Adrenal gland (tissue), 19 donors: ENCODE results near the gene NTSR2. TPM values are rescaled to one million over a fixed set of nuclear protein-coding genes. Genes with fewer than 3 reads are reported as not detected.

Experiments used
- DNase-seq, 7 donors: peaks; one replicate each; pipeline ENCODE4 v3.0.0-alpha.2; 2019 to 2020
- H3K27ac ChIP-seq, 5 donors: fragments of 200-600 bp; sonication (generic) in 4 of 5; 1 replicate in 3 of 5; 2 replicates in 2 of 5; pipeline versions ENCODE4 v1.5.1 to v1.8.0; 2016 to 2020; ENCODE audit warnings: mild to moderate bottlenecking in 1 of 5
- H3K27me3 ChIP-seq: fragments of 200-600 bp; 2 replicates; pipeline ENCODE4 v1.8.0; 2021
- H3K36me3 ChIP-seq, 2 donors: fragments of 200-600 bp; replicated peaks in 1 of 2; 1 replicate in 1 of 2; 2 replicates in 1 of 2; pipeline versions ENCODE4 v1.5.1 to v1.8.0; 2018 to 2022
- H3K4me1 ChIP-seq, 2 donors: fragments of 200-600 bp; replicated peaks in 1 of 2; 1 replicate in 1 of 2; 2 replicates in 1 of 2; pipeline versions ENCODE4 v1.5.1 to v1.8.0; 2018 to 2021
- H3K4me3 ChIP-seq, 4 donors: fragments of 200-600 bp; sonication (generic) in 3 of 4; one replicate each; pipeline ENCODE4 v1.5.1; 2016 to 2018
- H3K9me3 ChIP-seq, 3 donors: fragments of 200-600 bp; sonication (generic) in 1 of 3; replicated peaks in 1 of 3; 1 replicate in 2 of 3; 2 replicates in 1 of 3; pipeline versions ENCODE4 v1.5.1 to v1.8.0; 2016 to 2021
- POLR2A ChIP-seq, 2 donors: fragments of 450-650 bp; IDR thresholded peaks; one replicate each; pipeline ENCODE4 v1.6.1; 2017; ENCODE audit warnings: antibody characterized with exemption in 2 of 2, mild to moderate bottlenecking in 2 of 2, moderate library complexity in 1 of 2
- WGBS, 4 donors: extraction: QIAGEN DNeasy Blood & Tissue Kit in 2 of 4; methylation state at CpG; one replicate each; pipeline versions ENCODE4 v1.1.5 to v1.1.7; 2013 to 2017; 5-methylcytosine and 5-hydroxymethylcytosine counted together
- intact Hi-C, 2 donors: fragments of 100-400 bp; cut with DNase I; formaldehyde crosslinking; loops; one replicate each; pipeline versions ENCODE4 v1.14.1 to v1.15.0; 2022 to 2023
- long read RNA-seq, 10 donors: library from polyadenylated mRNA in 3 of 10; unstranded in 2 of 10; stranded (forward) in 1 of 10; transcript quantifications; one replicate each; pipeline ENCODE4 v2.0.0 and lab custom pipeline, GENCODE V29; 2021 to 2026
- polyA plus RNA-seq, 3 donors: library from polyadenylated mRNA; stranded (reverse); fragments of 200-250 nt in 2 of 3; fragments of 350-450 nt in 1 of 3; fragmentation: Illumina TruSeq in 1 of 3; extraction: RNeasy Lipid Tissue Mini Kit (QIAGEN cat#74804) in 1 of 3; gene quantifications; one replicate each; pipeline ENCODE4 v1.2.3, GENCODE V29; 2013 to 2014
- total RNA-seq, 9 donors: library from RNA; depleted of rRNA in 4 of 9; stranded (reverse); fragments of >200 nt in 4 of 9; fragments of 120-200 nt in 1 of 9; fragmentation: NEBNext Ultra II Directional in 1 of 9; extraction: Animal tissue kit (Norgen Biotek cat#: 25700) in 1 of 9; gene quantifications; one replicate each; pipeline versions ENCODE4 v1.1.0 to v1.2.4, GENCODE V29; 2013 to 2023
- TF ChIP-seq, protein P1 (sequence below), 6 experiments: fragments of 450-650 bp in 4 of 6; fragments of 200-600 bp in 2 of 6; sonication (generic) in 1 of 6; IDR thresholded peaks; 1 replicate in 5 of 6; 2 replicates in 1 of 6; pipeline versions ENCODE4 v1.5.1 to v1.8.0; 2016 to 2021; ENCODE audit warnings: antibody characterized with exemption in 6 of 6, mild to moderate bottlenecking in 2 of 6, moderate library complexity in 1 of 6
- donor health status: healthy with polysubstance abuse.
- donor health status: Bipolar disorder and iron deficiency.
- donor health status: DM: yes; HTN: yes; CAD: no.
- donor health status: DM: no; HTN: no; CAD: no.
- donor health status: DM: no; HTN: no; CAD: no.
- donor health status: DM: yes; HTN: yes; CAD: no.

Gene NTSR2, protein sequence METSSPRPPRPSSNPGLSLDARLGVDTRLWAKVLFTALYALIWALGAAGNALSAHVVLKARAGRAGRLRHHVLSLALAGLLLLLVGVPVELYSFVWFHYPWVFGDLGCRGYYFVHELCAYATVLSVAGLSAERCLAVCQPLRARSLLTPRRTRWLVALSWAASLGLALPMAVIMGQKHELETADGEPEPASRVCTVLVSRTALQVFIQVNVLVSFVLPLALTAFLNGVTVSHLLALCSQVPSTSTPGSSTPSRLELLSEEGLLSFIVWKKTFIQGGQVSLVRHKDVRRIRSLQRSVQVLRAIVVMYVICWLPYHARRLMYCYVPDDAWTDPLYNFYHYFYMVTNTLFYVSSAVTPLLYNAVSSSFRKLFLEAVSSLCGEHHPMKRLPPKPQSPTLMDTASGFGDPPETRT
- total RNA-seq (10 to 100 TPM in 1 of 9 donors, 1 to 10 TPM in 4, under 1 TPM in 4; 0.06 to 10.3 (median 1.0) TPM), polyA plus RNA-seq (1 to 10 TPM in 2 of 3 donors, under 1 TPM in 1; 0.16 to 3.0 (median 2.1) TPM)
- long read RNA-seq, donor 1 = 0 reads
- long read RNA-seq, donor 2 = 0 reads
- long read RNA-seq, donor 3 = 0 reads
- long read RNA-seq, donor 4, transcript NTSR2-201 (4 exons, 1,569 nt) = major isoform, 5 of 7 reads
- long read RNA-seq, donor 4, partial matches to known transcripts = 0 of 7 reads
- long read RNA-seq, donor 4, other reads (novel, unspliced or antisense) = 2 of 7 reads
- long read RNA-seq, donor 5, partial matches to known transcripts = 0 of 4 reads
- long read RNA-seq, donor 5, other reads (novel, unspliced or antisense) = 1 of 4 reads
- long read RNA-seq, donor 6 = 0 reads
- long read RNA-seq, donor 7 = 0 reads
- long read RNA-seq, donor 8 = 0 reads
- long read RNA-seq, donor 9 = 0 reads
- long read RNA-seq, donor 10 = 0 reads

DNA sequence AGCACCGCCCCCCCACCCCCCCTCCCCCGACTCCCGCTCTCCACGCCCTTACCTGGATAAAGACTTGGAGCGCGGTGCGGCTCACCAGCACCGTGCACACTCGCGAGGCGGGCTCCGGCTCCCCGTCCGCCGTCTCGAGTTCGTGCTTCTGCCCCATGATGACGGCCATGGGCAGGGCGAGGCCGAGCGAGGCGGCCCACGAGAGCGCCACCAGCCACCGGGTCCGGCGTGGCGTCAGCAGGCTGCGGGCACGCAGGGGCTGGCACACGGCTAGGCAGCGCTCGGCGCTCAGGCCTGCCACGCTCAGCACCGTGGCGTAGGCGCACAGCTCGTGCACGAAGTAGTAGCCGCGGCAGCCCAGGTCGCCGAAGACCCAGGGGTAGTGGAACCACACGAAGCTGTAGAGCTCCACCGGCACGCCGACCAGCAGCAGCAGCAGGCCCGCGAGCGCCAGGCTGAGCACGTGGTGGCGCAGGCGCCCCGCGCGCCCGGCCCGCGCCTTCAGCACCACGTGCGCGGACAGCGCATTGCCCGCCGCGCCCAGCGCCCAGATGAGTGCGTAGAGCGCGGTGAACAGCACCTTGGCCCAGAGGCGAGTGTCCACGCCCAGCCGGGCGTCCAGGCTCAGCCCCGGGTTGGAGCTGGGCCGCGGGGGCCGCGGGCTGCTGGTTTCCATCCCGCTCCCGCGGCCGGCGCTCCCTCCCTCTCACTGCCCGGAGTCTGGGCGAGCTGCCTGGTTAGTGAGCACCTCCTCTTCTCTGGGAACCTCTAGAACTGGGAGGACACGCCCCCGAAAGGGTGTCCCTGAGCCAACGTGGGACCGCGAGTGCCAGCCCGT, at the start of gene NTSR2:
Gene NTSR2 (minus strand): TSS at position 742 of the 838 bp plus-strand sequence. CDS start 66 bp downstream, at position 676.
- Histone ChIP-seq H3K9me3 (no peaks in the 10 kb centered on the region), H3K4me3 (no peak within 1 kb of the TSS), H3K36me3 (no peaks in the 10 kb centered on the region), H3K4me1 (peaks cover 0 to 11% of the 10 kb centered on the region in 2 donors), H3K27me3 (no peaks in the 10 kb centered on the region), H3K27ac (no peak within 1 kb of the TSS)
- TF ChIP-seq, protein P1, sequence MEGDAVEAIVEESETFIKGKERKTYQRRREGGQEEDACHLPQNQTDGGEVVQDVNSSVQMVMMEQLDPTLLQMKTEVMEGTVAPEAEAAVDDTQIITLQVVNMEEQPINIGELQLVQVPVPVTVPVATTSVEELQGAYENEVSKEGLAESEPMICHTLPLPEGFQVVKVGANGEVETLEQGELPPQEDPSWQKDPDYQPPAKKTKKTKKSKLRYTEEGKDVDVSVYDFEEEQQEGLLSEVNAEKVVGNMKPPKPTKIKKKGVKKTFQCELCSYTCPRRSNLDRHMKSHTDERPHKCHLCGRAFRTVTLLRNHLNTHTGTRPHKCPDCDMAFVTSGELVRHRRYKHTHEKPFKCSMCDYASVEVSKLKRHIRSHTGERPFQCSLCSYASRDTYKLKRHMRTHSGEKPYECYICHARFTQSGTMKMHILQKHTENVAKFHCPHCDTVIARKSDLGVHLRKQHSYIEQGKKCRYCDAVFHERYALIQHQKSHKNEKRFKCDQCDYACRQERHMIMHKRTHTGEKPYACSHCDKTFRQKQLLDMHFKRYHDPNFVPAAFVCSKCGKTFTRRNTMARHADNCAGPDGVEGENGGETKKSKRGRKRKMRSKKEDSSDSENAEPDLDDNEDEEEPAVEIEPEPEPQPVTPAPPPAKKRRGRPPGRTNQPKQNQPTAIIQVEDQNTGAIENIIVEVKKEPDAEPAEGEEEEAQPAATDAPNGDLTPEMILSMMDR (IDR thresholded peaks at IDR 0.05) = no peak
- no peak for TF ChIP-seq POLR2A (IDR thresholded peaks at IDR 0.05)
- WGBS, 4 donors = 14 to 53% (median 34%) methylated on average over 7 to 93 of the region's 93 CpGs
- peak; percentile 66 to 85 (median 75) for DNase-seq
- intact Hi-C loops = no loop called here

DNA sequence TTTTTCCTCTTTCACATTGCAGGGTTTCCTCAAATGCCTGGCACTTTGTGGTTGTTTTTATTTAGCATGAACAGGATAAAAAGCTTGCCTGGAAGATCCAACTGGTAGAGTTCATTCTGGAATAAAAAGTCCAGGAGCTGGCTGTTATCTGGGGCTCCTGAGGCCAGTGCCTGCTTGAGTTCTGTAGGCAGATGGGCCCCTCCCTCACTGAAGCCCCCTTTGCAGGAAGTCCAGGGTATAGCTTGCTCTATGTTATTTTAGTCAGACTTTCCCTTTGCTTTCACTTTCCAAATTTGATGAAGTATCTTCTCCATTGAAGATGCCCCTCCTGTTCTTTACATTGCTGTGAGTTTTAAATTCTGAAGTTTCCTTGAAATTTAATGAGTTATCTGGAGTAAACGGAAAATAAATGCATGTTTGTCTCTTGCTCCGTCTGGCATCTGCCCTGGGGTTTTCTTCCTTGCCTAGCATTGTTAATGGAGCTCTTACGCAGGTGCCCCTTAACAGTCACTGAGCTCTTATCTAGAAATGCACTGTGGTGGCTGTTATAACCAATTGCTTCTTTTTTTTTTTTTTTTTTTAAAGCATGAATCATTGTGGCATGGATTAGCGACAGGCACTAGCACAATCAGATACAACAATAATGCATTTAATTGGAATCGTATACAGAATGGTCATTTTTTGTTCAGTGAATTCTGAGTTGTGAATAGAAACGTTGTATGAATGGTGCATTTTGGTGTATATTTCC, 49.4 kb upstream of the NTSR2 start:
- DNase-seq = peak in 2 of 7 donors; percentile 57 to 64
- TF ChIP-seq, protein P1 (IDR thresholded peaks at IDR 0.05) = no peak
- no peak for TF ChIP-seq POLR2A (IDR thresholded peaks at IDR 0.05)
- Histone ChIP-seq H3K27ac (no peak overlapping the region), H3K27me3 (no peaks in the 10 kb centered on the region), H3K36me3 (no peaks in the 10 kb centered on the region), H3K4me3 (no peak overlapping the region), H3K4me1 (peaks cover 16 to 25% of the 10 kb centered on the region in 2 donors), H3K9me3 (no peaks in the 10 kb centered on the region)
- WGBS, 4 donors = 30 to 39% (median 32%) methylated on average over 6 of the region's 6 CpGs
- intact Hi-C loops = no loop called here

DNA sequence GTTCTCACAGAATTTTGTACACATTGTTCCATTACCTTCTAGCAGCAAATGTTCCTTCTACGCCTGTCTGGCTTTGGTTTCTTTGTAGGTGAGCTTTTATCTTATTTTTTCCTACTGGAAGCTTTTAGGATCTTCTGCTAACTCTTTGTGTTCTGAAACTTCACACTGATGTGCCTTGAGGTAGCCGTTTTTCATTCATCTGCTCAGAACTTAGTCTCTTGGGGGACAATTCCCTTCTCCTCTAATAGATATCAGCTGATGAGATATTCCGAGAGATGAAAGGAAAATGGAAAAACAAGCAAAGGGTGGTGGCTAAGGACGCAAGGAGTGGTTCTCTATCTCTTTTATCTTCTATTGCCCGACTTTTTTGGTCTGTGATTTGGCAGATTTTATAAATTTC, 48.6 kb upstream of the NTSR2 start:
- intact Hi-C loops = no loop called here
- Histone ChIP-seq H3K27ac (no peak overlapping the region), H3K9me3 (no peaks in the 10 kb centered on the region), H3K36me3 (no peaks in the 10 kb centered on the region), H3K4me1 (peaks cover 16 to 25% of the 10 kb centered on the region in 2 donors), H3K27me3 (no peaks in the 10 kb centered on the region), H3K4me3 (no peak overlapping the region)
- TF ChIP-seq, protein P1 (IDR thresholded peaks at IDR 0.05) = no peak
- no peak for TF ChIP-seq POLR2A (IDR thresholded peaks at IDR 0.05)
- WGBS, 4 donors = 68 to 76% (median 69%) methylated on average over 5 of the region's 5 CpGs
- DNase-seq = peak in 1 of 7 donors; percentile 14
